ENCODE results near the gene IL1RL2.

IL1RL2 gene

DNA sequence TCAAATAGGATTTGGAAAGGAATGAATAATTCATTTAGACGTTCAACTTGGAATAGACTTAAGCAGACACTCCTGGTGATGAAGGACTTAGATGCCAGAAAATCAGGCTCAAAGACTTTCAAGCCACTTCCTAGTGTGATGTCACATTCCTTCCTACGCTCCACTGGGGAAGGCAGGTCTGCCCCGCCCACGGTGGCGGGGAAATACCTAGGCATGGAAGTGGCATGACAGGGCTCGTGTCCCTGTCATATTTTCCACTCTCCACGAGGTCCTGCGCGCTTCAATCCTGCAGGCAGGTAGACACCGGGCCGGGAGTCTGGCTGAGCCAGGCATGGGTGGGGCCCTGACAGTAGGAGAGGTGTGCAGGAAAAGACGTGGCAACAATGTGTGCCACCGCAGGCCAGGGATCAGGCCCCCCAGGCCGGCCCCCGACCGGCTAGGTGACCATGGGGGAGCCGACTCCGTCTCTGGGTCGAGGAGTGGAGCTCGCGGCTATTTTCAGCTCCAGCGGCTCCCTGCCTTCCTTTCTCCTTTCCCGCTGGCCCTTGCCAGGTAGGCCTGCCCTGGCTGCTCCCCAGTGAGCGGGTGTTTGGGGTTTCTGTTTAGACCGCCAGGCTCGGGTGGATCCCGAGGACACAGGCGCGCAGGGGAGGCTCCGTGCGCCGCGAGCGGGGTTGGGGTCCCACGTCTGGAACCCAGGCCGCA is at the start of gene IL1RL2:
Gene IL1RL2 (plus strand): TSS at position 233 of the 705 bp plus-strand sequence. CDS start 845 bp downstream, outside the sequence.
- no peak for DNase-seq

DNA sequence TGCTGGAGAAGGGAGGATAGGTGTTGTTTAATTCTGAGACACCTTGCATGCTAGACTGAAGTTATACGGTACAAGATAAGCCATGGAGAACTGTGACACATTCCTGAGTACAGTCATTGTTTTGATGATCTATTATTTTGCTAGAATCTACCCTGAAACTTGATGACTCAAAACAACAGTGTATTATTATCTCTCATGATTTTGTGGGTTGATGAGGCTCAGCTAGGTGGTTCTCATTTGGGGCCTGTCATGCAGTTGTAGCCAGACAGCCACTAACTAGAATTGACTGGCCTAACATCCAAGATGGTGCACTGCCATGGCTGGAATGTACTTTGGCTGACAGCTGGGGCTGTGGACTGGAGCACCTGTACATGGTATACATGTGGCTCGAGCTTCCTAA is 49.7 kb upstream of the IL1RL2 start:
- DNase-seq, result no peak

DNA sequence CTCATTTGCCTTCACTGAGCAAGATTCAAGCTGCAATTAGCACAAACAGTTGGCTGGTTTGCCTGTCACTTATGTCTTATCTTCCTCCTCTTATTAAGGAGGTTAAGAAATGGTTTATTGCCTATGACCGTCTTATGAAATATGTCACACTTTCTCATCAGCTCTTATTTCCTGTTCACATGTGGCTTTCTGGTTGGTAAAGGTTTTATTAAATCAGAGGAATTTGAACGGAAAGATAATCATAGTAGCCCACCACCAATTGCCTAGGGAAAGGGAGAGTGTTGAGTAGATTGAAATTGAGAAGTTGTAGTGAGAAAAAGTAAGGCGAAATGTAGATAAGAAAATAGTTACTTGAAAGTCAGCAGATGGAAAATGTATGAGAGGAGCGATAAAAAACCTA is 48.5 kb upstream of the IL1RL2 start:
- DNase-seq, result peak; percentile 1

DNA sequence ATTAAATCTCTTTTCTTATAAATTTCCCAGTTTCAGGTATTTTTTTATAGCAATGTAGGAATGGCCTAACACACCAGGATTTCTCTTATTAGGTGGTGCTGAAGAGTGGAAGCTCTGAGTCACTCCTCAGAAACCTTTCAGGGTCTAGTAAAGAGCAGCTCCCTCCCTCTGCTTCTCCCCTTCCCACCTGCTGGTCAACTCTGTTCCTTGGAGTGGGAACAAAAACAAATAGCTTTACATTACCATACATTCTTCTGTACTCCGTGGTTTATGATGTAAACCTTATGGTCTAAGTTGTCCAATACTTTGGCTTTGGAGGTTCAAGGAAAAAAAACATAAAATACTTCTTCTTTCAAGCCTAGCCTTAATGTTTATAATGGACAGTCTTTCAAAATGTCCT is 47.0 kb upstream of the IL1RL2 start:
- no peak for DNase-seq

DNA sequence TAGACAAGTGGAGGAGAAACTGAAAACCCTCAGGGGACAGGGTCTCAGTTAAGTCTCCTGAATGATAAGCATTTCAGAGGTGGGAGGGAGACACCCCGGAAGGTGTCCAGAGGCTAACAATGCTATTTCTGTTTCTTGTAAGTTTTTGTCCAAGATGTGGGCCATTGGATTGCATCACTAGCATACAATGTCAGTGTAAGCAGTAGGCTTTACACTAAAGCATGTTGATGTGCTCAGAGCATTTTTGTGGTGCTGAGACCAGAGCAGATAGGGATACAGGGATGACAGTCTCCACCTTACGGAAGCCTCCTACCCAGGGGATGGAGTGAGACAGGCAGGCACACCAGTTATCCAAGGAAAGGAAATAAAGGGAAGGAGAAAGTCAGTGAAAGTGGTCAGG is 46.4 kb upstream of the IL1RL2 start:
- DNase-seq, result no peak

DNA sequence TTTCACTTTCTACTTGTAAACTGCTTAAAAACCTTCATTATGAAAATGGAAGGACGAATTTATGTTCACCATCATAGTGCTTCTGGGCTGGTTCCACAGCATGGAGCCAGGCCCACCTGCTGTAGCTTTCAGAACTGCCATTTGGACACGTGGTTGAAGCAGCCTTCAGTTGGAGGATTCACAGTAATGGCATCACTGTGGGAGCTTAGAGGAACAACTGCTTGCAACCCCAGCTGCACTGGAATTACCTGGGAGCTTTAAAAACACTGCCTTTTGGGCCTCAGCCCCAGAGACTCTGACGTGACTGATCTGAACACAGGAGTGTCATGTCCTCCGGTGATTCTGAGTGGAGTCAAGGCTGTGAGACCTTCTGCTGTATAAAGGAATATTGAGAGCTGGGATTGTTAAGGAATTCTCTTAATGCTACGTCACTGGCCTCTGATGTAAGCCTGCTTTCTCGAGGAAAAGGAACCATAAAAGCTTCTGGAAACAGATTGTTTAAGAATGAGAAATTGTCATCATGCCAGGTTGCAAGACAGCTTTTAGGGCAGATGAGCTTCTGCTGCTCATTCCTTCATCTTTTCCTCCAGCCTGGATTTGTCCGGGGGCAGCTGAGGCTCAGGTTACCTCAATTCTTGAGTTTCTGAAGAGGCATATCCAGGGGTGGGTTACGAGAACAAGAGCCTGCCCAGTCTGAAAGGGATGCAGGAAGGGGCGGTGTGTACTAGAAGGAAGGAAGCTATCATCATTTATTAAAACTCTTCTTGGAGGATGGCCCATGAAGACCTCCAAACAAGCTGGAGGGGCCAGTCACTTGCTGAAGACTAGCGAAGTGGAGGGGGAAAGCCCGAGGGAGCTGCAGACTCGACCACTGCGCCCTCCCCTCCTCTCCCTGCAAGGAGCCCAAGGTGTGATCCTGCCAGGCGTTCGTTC is 45.5 kb upstream of the IL1RL2 start:
- no peak for DNase-seq

DNA sequence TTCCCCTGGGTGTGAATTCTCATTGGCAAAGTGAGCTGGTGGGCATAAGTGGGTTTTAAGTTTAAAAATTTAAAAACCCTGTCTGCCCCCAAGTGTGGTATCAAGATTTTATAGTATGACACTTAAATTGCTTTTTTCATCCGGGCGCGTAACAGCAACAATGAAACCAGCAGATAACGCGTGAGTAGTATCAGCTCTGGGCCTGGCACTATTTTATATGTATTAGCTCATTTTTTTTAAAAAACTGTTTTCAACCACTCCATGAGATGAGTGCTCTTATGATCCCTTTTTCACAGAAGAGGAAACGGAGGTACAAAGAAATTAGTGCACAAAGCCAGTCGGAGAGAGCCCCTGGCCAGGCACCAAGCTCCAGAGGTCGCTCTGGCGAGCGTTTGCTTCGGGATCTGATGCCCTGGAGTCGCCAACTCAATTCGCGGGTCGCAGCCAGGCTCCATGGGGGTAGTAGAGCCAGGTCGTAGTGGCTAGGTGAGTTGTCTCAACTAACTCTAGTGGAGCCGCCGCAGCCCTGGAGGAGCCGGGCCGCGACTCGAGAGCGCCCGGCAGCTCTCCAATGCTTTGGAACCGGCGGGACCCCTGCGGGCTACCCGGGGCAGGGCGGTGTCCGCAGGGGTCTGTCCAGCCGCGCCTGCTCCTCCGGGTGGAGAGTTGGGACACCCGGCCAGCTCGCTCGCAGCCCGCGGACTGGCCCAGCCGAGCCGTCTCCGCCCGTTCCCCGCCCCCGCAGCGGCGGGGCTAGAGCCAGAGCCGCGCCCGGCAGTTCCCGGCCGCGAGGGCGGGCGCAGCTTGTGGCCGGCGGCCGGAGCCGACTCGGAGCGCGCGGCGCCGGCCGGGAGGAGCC is 44.6 kb upstream of the IL1RL2 start, which contains the start of gene IL1R1:
Gene IL1R1 (plus strand): TSS at position 777 of the 859 bp plus-strand sequence. CDS start 14,979 bp downstream, outside the sequence.
- DNase-seq, result no peak

DNA sequence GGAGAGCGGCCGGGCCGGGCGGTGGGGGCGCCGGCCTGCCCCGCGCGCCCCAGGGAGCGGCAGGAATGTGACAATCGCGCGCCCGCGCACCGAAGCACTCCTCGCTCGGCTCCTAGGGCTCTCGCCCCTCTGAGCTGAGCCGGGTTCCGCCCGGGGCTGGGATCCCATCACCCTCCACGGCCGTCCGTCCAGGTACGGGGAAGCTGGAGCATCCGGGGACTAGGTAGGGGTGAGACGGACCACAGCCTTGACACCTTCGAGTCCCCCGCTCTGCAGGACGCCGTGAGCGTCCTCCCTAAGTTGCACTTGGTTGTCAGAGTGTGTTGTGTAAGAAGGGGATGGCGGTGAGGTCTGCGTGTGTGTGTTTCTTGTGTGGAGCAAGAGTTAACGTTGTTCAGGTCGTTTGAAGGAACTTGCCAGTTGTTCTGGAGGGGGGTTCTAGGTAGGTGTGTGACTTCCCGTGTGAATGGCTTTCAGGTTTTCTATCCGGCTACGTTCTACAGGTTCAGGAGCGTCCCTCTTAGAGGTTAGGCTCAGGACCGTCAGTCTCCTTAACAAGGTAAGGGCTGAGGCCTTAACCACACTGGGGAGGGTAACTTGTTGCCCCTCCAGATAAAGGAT is 43.9 kb upstream of the IL1RL2 start:
- DNase-seq, result no peak

DNA sequence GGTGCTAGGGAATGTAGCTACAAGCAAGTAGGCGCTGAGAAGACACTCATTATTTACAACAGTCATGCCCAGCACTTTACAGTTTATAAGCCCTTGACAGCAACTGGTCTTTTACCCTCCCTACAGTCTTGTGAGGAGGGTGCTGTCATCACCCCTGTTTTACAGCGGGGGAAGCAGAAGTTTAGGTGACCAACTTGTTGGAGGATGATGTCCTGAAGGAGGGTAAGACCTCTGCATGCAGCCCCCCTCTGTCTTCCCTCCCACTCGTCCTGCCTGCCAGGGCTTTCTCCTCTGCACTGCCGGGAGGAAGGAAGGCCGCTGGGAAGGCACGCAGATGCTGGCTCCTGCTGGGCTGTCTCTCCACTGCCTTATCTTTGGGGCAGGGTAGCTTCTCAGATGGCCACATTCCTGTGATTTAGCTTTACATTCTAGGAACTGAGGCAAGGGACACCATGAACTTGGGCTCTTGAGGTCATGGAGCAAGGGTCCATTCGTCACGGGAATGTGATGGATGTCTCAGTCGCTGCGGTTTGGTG is 43.3 kb upstream of the IL1RL2 start:
- DNase-seq, result no peak

DNA sequence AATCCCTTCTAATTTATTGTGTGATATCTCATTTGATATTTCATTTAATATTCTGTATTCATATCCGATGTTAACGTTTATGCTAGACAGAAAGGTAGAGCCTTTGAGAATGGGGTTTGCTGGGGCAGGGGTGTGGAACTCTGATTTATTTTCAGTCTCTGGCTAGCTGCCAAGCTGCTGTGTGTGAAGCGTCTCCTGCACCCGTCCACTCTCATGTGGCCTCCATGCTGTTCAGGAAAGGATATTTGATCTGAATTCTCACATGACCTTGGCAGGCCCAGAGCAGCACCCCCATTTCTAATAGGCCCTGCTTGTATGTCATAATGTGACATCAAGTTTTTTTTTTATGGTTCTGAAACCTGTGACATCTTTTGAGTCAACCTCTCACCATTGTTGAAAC is 42.7 kb upstream of the IL1RL2 start:
- no peak for DNase-seq

DNA sequence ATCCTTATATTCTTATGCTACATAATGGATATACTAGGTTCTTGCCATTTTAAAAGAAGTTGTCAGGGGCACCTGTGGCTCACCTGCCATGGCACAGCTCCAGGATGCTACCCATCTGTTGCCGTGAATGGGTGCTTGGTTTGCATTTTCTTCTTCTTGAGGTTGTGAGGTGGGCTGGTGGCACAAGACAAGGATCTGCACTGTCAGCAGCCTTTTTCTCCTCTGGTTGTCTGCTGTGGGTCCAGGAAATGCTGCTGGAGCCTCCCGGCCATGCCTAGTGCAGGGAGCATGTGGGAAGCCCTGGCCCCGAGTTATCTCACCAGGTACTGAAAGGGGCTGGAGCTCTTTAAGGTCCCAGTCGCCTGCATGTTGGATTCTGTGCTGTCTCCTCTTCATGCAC is 41.7 kb upstream of the IL1RL2 start:
- no peak for DNase-seq

DNA sequence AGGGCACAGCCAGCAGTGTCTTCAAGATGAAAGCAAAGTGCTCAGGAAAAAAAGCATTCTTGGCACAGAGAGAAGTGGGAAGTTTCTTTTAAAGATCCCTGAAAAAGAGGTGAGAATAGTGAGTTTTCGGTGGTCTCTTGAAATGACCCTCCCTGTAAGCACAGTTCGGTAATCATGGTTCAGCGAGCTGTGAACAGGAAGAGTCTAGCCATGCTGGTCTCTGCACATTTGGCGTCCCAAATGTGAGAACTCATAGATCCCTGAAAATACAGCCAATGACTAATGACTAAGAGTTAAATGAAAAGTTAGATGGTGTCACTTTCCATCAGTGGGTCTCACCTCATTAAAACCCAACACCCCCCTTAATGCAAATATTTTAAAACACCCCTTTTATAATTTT is 40.9 kb upstream of the IL1RL2 start:
- no peak for DNase-seq

DNA sequence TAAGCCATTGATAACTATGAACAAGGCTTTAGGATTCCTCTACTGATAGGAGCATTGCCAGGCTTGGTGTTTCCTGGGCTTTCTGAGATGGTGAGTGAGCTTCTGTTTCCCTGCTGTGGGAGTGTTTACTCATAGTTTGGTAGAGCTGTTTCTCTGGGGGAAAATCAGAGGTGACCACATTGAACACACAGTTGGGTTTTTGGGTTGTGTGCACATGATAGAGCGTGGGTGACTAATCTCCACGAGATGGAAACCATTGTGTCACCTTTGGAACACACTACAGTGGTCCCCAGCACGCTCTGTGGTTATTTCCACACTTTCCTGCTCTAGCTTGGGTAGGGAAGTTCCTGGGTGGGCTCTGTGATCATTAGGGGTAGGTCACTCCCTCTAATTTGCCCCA is 38.9 kb upstream of the IL1RL2 start:
- no peak for DNase-seq

DNA sequence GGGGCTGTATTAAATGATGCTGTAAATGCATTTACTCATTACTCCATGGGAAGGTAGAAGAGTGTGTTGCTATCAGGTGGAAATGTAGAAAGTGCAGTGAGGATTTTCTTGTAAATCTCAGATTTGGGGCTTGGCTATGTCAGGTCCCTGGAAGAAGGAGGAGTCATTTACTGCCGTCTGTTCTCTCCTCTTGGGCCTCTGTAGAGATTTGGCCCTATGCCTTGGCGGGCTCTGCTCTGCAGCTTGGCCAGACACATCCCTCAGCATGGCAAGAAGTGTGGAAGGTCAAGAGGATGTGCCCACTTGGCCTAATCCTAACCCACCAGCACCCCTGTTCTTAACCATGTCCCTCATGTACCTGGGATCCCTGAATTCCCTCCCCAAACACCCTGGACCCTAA is 37.6 kb upstream of the IL1RL2 start:
- no peak for DNase-seq

DNA sequence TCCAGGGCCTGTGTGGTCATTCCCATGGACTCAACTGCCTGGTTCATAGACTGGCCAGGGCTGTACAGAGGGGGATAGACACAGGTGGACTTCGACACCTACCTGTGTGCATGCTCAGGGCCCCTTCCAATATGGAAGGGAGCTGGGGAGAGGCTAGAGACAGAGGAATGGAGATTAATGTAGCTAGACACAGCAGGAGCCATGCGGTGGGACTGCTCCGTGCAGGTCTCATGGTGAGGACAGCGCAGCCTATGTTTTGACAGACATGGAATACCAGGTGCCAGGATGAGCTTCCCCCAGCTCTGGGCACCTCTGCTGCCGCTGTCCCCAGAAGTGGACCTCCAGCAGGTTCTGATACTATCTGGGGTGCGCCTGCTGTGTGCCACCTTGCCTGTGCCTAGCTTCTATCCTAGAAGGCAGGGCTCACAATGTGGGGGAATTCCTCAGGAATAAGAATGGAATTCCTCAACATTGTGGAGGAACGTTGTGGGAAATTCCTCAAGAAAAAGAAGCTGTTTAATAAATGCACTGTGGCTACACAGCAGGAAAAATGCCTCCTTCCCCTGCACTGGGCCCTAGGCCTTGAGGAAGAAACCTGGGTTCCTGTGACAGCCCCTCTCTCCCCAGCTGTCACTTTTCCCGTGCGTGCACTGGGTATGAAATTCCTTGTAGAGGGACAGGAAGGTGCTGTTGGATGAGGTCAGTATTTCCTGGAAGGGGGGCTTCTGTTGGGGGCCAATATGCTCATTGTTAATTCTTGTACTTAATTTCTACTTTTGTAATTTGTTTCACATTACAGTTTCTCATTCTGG is 37.0 kb upstream of the IL1RL2 start:
- no peak for DNase-seq

DNA sequence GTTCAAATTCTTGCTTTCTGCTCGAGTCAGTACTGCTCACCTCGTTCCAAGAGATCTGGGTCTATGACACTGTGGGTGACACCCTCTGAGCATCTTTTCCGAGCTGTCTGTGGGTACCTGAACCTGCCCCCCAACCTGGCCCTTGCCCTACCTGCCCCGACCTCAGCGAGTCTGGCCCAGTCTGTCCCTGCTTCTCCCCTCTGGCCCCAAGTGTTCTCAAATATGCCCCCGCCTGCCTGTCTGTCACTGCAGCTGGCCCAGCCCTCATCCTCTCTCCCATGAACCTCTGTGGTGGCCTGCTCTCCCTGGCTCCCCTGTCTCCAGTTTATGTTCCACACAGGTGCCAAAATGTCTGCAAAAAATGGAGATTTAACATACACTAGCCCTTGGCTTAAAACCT is 32.5 kb upstream of the IL1RL2 start:
- DNase-seq, result no peak

DNA sequence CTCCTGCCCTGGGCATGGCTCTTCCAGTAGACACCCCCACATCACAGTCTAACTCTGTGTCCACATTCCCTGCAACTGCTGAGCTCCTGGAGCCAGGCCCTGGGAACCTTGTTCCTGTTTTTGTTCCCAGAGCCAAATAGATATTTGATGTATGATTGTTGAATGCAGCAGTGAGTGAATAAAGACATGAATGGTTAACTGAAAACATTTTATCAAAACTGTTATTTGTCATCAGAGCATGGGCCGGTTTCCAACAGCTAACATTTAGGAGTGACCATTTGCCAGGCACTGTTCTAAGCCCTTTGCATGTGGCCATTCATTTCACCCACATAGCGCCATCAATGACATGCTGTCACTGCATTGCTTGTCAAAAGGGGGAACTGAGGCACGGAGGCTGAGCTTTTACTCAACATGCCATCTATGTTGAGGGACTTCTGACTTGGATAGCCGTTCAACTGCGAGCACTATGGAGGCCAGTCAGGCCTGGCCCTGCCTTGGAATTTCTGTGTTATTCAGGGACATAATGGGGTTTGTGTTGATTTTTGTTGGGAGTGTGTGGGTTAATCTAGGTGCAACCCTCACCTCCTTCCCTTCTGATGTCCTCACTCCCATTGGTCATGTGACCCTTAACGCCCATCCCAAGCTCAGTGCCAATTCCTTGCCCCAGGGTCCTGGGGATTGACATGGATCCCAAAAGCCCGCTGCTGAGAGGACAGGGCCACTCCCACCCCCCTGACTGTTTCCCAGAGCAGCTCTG is 31.7 kb upstream of the IL1RL2 start:
- no peak for DNase-seq

DNA sequence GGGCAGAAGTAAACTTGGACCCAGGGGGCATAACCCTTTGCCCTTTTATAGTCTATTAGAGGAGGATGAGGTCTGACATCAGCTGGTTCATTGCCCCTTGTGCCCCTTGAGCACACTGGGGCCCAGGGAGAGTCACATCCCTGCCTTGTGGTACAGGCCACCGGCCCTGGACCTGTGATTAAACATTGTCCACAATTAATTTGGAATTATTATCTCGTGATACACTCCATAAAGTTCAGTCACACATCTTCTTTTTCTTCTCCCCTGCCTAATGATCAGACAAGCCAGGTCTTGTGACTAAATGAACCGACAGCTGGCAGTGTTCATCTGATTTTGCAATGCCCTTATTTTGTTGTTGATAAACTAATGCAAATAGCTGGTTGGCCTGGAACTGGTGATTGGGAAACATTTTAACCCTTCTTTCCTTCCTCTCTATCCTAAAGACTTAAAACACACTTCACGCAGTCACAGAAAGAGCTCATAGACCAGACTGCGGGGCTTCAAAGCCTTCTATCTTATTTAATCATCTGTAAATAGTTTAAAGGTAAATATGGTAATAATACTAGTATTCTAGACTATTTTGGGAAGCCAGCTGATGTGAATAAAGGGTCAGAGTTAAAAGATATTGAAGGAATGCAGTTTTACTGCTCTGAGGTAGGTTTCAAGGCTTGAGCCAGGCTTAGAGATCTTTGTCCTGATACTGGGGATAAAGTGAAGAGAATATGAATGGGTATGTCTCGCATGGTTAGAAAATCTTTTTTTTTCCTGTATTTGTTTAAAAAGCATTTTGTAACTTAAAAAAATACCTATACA is 30.9 kb upstream of the IL1RL2 start:
- no peak for DNase-seq

DNA sequence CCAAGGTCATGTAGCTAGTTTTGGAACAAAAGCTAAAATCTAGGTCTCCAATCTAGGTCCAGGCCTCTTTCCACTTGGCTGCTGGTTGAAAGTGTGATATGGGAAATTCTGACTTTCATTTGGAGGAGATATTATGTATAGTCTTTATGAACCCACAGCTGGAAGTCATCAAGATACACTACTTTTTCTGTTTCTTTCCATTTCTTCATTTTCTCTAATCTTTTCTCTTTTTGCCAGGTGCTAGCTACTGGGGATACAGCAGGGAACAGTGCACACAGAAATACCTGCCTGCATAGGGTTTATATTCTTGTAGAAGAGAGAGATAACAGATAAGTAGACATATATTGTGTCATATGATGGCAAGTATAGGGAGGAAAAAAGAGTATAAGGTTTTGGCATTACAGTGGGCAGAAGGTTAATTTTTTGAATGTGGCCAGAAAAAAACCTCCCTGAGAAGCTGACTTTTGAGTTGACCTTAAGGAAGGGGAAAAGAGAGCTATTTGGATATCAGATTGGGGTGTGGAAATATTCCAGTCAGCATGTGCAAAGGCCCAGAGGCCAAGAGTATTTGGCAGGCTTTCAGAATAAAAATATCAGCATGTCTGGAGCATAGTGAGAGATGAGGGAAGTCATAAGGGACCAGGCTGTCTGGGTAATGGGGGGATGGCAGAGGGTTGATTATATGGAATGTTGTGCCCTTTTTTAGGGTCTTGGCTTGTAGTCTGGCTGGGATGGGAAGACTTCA is 28.6 kb upstream of the IL1RL2 start:
- no peak for DNase-seq

All from CD4-positive, alpha-beta T cell treated with Interleukin-10 for 1 hour (primary cell).